AG10803 (cell line): ENCODE measurements around the gene SNTG2.

Source experiments
- DNase-seq: peaks from one replicate; pipeline ENCODE4 v3.0.0; 2010; ENCODE audit warnings: low read depth
- H3K4me3 ChIP-seq: 2 replicates; pipeline ENCODE4 v1.5.1; 2011; ENCODE audit warnings: mild to moderate bottlenecking, low read length, control low read depth
- CTCF ChIP-seq: conservative IDR thresholded peaks from 2 replicates; pipeline ENCODE4 v1.5.1; 2011; ENCODE audit warnings: mild to moderate bottlenecking, low read length, control low read depth, inconsistent platforms

The SNTG2 gene

GRCh38 chr2:1245193-1245592 lies 294.5 kb downstream of the SNTG2 start:
- DNase-seq, result no peak
- H3K4me3 ChIP-seq, result no peak overlapping the region
- TF ChIP-seq CTCF, result no peak

- H3K4me3 ChIP-seq, result no peak overlapping the region
- TF ChIP-seq CTCF, result no peak
- DNase-seq, result no peak
Observed at GRCh38 chr2:1246239-1246638, 295.6 kb downstream of the SNTG2 start.

- TF ChIP-seq CTCF, result no peak
- DNase-seq, result no peak
- H3K4me3 ChIP-seq, result no peak overlapping the region
Observed at GRCh38 chr2:1246991-1247390, 296.3 kb downstream of the SNTG2 start.

- no peak for TF ChIP-seq CTCF
- H3K4me3 ChIP-seq, result no peak overlapping the region
- DNase-seq, result no peak
Observed at GRCh38 chr2:1248187-1248586, 297.5 kb downstream of the SNTG2 start.

- H3K4me3 ChIP-seq, result no peak overlapping the region
Observed at GRCh38 chr2:1249897-1250687, 299.4 kb downstream of the SNTG2 start.

GRCh38 chr2:1251520-1251919 lies 300.9 kb downstream of the SNTG2 start:
- TF ChIP-seq CTCF, result no peak
- no peak overlapping the region for H3K4me3 ChIP-seq
- no peak for DNase-seq

More at GRCh38 chr2:1249897-1250687, 299.4 kb downstream of the SNTG2 start:
- no peak for DNase-seq
- TF ChIP-seq CTCF, result no peak

- no peak overlapping the region for H3K4me3 ChIP-seq
- no peak for DNase-seq
- no peak for TF ChIP-seq CTCF
Observed at GRCh38 chr2:1253629-1254028, 303.0 kb downstream of the SNTG2 start.
